Epithelial cell of proximal tubule (primary cell): ENCODE measurements around the gene UNKL. TPM values are rescaled to one million over a fixed set of nuclear protein-coding genes. Genes with fewer than 3 reads are reported as not detected.

Experiments used
- DNase-seq: peaks from one replicate; pipeline ENCODE4 v3.0.0-alpha.2; 2011; ENCODE audit warnings: low read depth
- H3K4me3 ChIP-seq: 2 replicates; pipeline ENCODE4 v1.5.1; 2011; ENCODE audit warnings: low read depth, mild to moderate bottlenecking, low read length
- total RNA-seq: library from RNA; depleted of rRNA; stranded (reverse); fragments of >200 nt; gene quantifications from 2 replicates; pipeline ENCODE4 v1.2.3, GENCODE V29; 2015
- TF ChIP-seq, protein P1 (sequence below): conservative IDR thresholded peaks from 2 replicates; pipeline ENCODE4 v1.5.1; 2012; ENCODE audit warnings: low read depth, mild to moderate bottlenecking, low read length

The UNKL gene
- total RNA-seq, 1 donor from 2014 or later: 20.1 TPM

DNA sequence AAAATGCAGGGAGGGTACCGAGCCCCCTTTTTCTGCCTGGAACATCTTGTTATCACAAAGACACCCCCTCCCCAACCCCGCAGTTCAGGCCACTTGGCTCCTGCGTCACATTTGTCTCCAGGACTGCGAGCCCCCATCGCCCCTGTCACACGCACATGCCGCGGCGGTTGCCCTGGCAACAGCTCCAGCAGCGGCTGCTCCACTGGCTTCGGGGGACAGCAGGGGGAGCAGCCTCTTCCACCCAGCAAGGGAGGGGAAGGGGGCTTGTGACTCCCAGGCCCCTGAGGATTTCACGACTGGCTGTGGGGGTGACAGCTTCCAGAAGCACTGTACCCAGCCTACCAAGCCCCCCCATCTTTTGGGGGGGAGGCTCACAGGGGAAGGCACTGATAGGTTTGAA lies 78.5 kb downstream of the UNKL start:
- TF ChIP-seq, protein P1, sequence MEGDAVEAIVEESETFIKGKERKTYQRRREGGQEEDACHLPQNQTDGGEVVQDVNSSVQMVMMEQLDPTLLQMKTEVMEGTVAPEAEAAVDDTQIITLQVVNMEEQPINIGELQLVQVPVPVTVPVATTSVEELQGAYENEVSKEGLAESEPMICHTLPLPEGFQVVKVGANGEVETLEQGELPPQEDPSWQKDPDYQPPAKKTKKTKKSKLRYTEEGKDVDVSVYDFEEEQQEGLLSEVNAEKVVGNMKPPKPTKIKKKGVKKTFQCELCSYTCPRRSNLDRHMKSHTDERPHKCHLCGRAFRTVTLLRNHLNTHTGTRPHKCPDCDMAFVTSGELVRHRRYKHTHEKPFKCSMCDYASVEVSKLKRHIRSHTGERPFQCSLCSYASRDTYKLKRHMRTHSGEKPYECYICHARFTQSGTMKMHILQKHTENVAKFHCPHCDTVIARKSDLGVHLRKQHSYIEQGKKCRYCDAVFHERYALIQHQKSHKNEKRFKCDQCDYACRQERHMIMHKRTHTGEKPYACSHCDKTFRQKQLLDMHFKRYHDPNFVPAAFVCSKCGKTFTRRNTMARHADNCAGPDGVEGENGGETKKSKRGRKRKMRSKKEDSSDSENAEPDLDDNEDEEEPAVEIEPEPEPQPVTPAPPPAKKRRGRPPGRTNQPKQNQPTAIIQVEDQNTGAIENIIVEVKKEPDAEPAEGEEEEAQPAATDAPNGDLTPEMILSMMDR: no peak
- no peak overlapping the region for H3K4me3 ChIP-seq
- DNase-seq: no peak

DNA sequence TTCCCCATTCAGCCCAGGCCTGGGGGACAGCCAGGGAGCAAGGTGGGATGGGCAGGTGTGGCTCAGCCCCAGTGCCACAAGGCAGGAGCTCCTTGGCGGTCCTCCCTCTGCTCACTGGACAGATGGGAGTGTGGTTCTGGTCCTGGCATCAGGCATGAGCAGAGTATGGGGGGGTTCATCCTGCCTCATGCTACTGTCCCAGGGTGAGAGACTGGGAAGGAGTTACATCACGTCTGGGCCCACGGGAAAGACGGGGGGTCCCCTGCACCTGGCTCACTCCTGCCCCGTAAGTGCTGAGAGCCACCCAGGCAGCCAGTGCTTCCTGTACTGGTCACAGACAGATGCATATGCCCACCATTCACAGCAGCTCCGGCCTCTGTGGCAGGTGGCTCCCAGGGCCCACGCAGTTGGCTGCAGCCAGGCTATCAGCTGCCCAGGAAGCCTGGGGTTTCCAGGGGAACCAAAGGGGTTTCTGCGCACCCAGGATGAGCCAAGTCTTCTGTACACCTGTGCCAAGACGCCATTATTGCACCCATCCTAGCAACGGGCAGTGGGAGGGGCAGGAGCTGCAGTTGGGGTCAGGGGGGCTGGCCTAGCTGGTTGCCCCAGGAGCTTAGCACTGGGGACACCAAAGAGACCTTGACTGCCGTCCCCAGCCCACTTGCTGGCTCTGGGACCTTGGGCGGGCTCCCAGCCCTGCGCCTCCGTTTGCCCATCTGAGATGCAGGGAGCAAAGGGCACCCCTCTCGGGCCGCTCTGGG lies 79.1 kb downstream of the UNKL start:
- H3K4me3 ChIP-seq: no peak overlapping the region
- TF ChIP-seq, protein P1: no peak
- DNase-seq: no peak

DNA sequence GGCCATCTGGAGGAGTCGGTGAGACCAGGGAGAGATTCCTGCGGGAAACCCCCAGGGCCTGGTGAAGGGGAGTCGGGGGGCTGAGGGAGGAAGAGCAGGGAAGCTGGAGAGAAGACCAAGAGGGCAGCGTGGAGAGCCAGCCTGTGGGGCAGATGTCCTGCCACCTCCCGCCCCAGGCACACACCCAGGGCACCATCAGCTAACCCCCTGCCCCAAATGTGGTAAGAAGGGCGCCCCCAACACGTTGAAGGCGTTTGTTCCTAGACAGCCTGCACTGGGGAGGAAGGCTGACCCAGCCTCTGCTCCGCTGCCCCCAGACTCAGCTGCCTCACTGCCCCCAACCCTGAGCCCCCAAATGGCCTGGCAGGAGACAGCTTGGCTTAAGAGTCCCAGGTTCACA lies 79.8 kb downstream of the UNKL start:
- H3K4me3 ChIP-seq: no peak overlapping the region
- TF ChIP-seq, protein P1: no peak

DNA sequence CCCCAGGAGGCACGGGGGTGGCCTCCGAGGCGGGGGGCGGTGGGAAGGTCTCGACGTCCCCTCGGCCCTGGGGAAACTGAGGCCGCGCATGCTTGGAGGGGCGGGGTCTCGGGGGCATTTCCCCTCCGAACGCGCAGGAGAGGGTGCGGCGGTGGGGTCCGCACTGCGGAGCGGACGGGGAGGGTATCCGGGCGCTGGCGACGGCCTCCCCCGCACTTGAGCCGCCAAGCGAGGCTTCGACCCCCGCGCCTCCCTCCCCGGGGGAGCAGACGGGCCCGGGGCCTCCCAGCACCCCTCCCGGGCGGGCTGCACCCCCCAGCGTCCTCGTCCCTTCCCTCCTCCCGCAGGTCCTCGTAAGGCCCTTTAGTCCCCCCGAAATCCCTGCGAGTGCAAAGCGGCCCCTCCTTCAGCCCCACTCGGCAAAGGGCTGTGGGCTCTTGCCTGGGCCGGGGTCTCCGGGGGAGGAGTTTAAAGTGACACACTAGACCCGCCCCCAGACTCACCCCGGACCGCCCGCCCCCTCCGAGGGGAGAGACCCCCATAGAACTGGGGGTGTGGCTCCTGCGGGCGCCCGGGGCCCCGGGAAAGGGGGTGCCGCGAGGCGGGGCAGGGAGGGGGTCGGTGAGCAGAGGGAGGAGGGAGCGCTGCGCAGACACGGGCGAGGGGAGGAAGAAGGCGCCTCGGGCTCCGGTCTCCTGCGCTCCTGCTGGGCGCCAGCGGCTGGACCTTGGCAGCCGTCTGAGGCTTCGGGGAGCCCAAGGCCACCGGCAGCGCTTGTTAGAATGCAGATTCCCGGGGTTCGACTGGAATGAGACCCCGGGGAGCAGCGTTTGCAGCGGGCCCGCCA lies 80.4 kb downstream of the UNKL start:
- H3K4me3 ChIP-seq: peak overlapping the region; percentile 35
- DNase-seq: no peak
- TF ChIP-seq, protein P1: no peak

More for the DNA sequence above, 79.8 kb downstream of the UNKL start:
- no peak for DNase-seq

DNA sequence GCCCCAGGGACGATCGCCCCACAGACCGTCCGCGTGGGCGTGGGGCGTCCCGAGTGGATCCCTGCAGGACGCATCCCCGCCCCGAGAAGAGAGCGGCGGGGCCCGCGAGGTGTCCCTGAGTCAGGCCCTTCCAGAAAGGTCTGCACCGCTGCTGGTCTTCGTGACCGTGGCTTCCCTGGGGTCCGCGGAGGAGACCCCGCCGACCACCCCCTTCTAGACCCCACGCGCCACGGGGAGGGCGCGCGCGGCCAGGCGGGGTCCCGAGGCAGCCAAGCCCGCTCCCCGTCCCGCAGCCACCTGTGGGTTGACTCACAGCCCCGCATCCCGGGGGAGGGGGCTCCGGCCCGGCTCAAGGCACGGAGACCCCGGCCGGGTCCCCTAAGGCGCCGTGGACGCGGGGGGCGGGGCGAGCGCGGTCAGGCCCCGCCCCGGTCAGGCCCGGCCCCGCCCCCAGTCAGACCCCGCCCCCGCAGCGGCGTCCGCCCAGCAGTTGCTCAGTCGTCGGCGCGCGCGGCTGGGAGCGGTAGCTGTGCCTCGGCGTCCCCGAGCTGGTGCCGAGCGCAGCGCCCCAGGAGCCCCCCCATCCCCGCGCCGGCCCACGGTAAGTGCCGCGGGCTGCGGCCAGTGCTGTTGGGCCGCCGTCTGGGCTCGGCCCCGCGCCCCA lies 81.2 kb downstream of the UNKL start, which contains the start of gene BAIAP3:
Gene BAIAP3, plus strand, starts transcription at position 497 of the 664 bp plus-strand sequence. CDS start 4,905 bp downstream, outside the sequence.
- H3K4me3 ChIP-seq: peak within 1 kb of the TSS; percentile 54
- DNase-seq: no peak
- TF ChIP-seq, protein P1: no peak

DNA sequence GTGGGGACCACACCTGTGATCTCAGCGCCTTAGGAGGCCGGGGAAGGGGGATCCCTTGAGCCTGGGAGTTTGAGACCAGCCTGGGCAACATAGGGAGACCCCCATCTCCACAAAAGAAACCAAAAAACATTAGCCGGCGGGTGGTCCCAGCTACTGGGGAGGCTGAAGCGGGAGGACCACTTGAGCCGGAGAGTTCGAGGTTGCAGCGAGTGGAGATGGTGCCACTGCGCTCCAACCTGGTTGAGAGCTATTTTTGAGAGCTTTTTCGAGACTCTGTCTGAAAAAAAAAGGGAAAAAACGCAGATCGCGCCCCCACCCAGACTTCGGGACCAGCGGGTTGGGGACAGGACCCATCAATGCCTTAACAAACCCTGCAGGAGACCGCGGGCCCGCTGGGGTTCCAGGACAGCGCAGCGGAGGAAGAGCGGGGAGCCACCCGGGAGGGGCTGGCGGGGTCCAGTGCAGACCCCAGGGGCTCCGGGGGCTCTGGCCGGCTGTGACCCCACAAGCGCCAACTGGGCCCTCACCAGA lies 81.8 kb downstream of the UNKL start:
- no peak for DNase-seq
- TF ChIP-seq, protein P1: no peak
- H3K4me3 ChIP-seq: peak overlapping the region; percentile 54
